Measurements from ENCODE around the gene ZDHHC11.

DNA sequence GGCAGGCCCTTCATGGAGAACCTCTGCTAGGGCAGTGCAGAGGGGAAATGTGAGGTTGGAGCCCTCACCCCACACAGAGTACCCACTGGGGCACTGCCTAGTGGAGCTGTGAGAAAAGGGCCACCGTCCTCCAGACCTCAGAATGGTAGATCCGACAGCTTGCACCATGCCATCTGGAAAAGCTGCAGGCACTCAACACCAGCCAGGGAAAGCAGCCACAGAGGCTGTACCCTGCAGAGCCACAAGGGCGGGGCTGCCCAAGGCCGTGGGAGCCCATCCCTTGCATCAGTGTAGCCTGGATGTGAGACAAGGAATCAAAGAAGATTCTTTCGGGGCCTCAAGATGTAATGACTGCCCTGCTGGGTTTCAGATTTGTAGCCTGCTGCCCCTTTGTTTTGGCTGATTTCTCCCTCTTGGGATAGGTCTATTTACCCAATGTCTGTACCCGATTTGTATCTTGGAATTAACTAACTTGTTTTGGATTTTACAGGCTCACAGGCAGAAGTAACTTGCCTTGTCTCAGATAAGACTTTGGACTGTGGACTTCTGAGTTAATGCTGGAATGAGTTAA lies 16.6 kb upstream of the ZDHHC11 start:
- TF ChIP-seq, protein P1, sequence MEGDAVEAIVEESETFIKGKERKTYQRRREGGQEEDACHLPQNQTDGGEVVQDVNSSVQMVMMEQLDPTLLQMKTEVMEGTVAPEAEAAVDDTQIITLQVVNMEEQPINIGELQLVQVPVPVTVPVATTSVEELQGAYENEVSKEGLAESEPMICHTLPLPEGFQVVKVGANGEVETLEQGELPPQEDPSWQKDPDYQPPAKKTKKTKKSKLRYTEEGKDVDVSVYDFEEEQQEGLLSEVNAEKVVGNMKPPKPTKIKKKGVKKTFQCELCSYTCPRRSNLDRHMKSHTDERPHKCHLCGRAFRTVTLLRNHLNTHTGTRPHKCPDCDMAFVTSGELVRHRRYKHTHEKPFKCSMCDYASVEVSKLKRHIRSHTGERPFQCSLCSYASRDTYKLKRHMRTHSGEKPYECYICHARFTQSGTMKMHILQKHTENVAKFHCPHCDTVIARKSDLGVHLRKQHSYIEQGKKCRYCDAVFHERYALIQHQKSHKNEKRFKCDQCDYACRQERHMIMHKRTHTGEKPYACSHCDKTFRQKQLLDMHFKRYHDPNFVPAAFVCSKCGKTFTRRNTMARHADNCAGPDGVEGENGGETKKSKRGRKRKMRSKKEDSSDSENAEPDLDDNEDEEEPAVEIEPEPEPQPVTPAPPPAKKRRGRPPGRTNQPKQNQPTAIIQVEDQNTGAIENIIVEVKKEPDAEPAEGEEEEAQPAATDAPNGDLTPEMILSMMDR (conservative IDR thresholded peaks at IDR 0.05), result no peak
- TF ChIP-seq ZFX (IDR thresholded peaks at IDR 0.05), result no peak

All from C4-2B (cell line).